HEK293T (cell line): Measurements from ENCODE around the gene SMOC2.

ENCODE experiments used
- CTCF ChIA-PET: fragments of 350-600 bp; formaldehyde crosslinking; extraction: SDS; loops from one replicate; lab custom pipeline; 2021; ENCODE audit warnings: antibody characterized with exemption, inconsistent platforms; lab: Yijun Ruan, JAX
- POLR2A ChIA-PET: fragments of 350-600 bp; formaldehyde crosslinking; extraction: SDS; loops from one replicate; lab custom pipeline; 2020; ENCODE audit warnings: antibody characterized with exemption, inconsistent platforms; lab: Yijun Ruan, JAX
- DNase-seq: peaks from one replicate; pipeline ENCODE4 v3.0.0; 2012; ENCODE audit warnings: mixed read lengths; ENCODE audit errors: extremely low spot score
- ARNT ChIP-seq: fragments of 450-650 bp; IDR thresholded peaks from 2 replicates; pipeline ENCODE4 v1.6.1; 2017; ENCODE audit warnings: mild to moderate bottlenecking
- BHLHE40 ChIP-seq: fragments of 450-650 bp; IDR thresholded peaks from 2 replicates; pipeline ENCODE4 v1.6.1; 2016; ENCODE audit warnings: mild to moderate bottlenecking, moderate library complexity, borderline replicate concordance
- CTBP1 ChIP-seq: fragments of 450-650 bp; IDR thresholded peaks from 2 replicates; pipeline ENCODE4 v1.6.1; 2016; ENCODE audit warnings: borderline replicate concordance
- ELF4 ChIP-seq: fragments of 450-650 bp; IDR thresholded peaks from 2 replicates; pipeline ENCODE4 v1.6.1; 2017; ENCODE audit warnings: antibody characterized with exemption
- FOXA1 ChIP-seq: fragments of 450-650 bp; IDR thresholded peaks from 2 replicates; pipeline ENCODE4 v1.6.1; 2016; ENCODE audit warnings: mild to moderate bottlenecking
- FOXK2 ChIP-seq: fragments of 450-650 bp; IDR thresholded peaks from 2 replicates; pipeline ENCODE4 v1.6.1; 2016; ENCODE audit warnings: mild to moderate bottlenecking
- FOXM1 ChIP-seq: fragments of 450-650 bp; IDR thresholded peaks from 2 replicates; pipeline ENCODE4 v1.6.1; 2017; ENCODE audit warnings: mild to moderate bottlenecking, borderline replicate concordance
- HDGF ChIP-seq: fragments of 450-650 bp; IDR thresholded peaks from 2 replicates; pipeline ENCODE4 v1.6.1; 2017; ENCODE audit warnings: antibody characterized with exemption, borderline replicate concordance
- L3MBTL2 ChIP-seq: fragments of 450-650 bp; conservative IDR thresholded peaks from 2 replicates; pipeline ENCODE4 v1.6.1; 2016; ENCODE audit warnings: mild to moderate bottlenecking
- LEF1 ChIP-seq: fragments of 450-650 bp; IDR thresholded peaks from 2 replicates; pipeline ENCODE4 v1.6.1; 2017; ENCODE audit warnings: mild to moderate bottlenecking, borderline replicate concordance
- NFRKB ChIP-seq: fragments of 450-650 bp; IDR thresholded peaks from 2 replicates; pipeline ENCODE4 v1.6.1; 2016; ENCODE audit warnings: mild to moderate bottlenecking, moderate library complexity
- PKNOX1 ChIP-seq: fragments of 450-650 bp; IDR thresholded peaks from 2 replicates; pipeline ENCODE4 v1.6.1; 2016
- SP1 ChIP-seq: fragments of 450-650 bp; IDR thresholded peaks from 2 replicates; pipeline ENCODE4 v1.6.1; 2017
- SUZ12 ChIP-seq: fragments of 450-650 bp; IDR thresholded peaks from 2 replicates; pipeline ENCODE4 v1.6.1; 2016; ENCODE audit warnings: mild to moderate bottlenecking
- TARDBP ChIP-seq: fragments of 450-650 bp; IDR thresholded peaks from 2 replicates; pipeline ENCODE4 v1.6.1; 2016
- ZNF384 ChIP-seq: fragments of 450-650 bp; IDR thresholded peaks from 2 replicates; pipeline ENCODE4 v1.6.1; 2016

Gene SMOC2

GRCh38 chr6:168584671-168585070 lies 143.7 kb downstream of the SMOC2 start:
- no peak for TF ChIP-seq FOXK2
- TF ChIP-seq SP1, result no peak
- no peak for TF ChIP-seq TARDBP
- TF ChIP-seq BHLHE40, result no peak
- TF ChIP-seq PKNOX1, result no peak
- TF ChIP-seq ELF4, result no peak
- TF ChIP-seq ARNT, result no peak
- TF ChIP-seq SUZ12, result no peak
- TF ChIP-seq HDGF, result no peak
- DNase-seq, result no peak
- ChIA-PET CTCF (interaction anchor here (0.6 kb wide), 1 partner anchor 24 kb away, joined by 5 read pairs; no protein-coding TSS in a partner anchor), POLR2A (no interaction called here)

- no peak for DNase-seq
- TF ChIP-seq SP1, result no peak
- TF ChIP-seq FOXA1, result no peak
- TF ChIP-seq LEF1, result no peak
- TF ChIP-seq FOXM1, result no peak
- TF ChIP-seq ELF4, result no peak
- no peak for TF ChIP-seq HDGF
- no peak for TF ChIP-seq NFRKB
- TF ChIP-seq PKNOX1, result no peak
- no peak for TF ChIP-seq L3MBTL2
- no peak for TF ChIP-seq TARDBP
- ChIA-PET POLR2A (no interaction called here), CTCF (interaction anchor here (0.6 kb wide), 1 partner anchor 23 kb away, joined by 5 read pairs; no protein-coding TSS in a partner anchor)
These were observed 144.5 kb downstream of the SMOC2 start for GRCh38 chr6:168585441-168585840.

- CTCF ChIA-PET, result no interaction called here
- DNase-seq, result no peak
- POLR2A ChIA-PET, result no interaction called here
These were observed 148.3 kb downstream of the SMOC2 start for GRCh38 chr6:168589275-168589674.

GRCh38 chr6:168590406-168590805 lies 149.4 kb downstream of the SMOC2 start:
- ChIA-PET POLR2A (no interaction called here), CTCF (no interaction called here)
- no peak for TF ChIP-seq NFRKB
- TF ChIP-seq FOXM1, result no peak
- no peak for TF ChIP-seq PKNOX1
- no peak for TF ChIP-seq SUZ12
- no peak for TF ChIP-seq FOXK2
- TF ChIP-seq ARNT, result no peak
- TF ChIP-seq CTBP1, result no peak
- TF ChIP-seq ELF4, result no peak
- no peak for DNase-seq

More at GRCh38 chr6:168589275-168589674, 148.3 kb downstream of the SMOC2 start:
- TF ChIP-seq L3MBTL2 (no peak), ARNT (no peak), FOXA1 (no peak), TARDBP (no peak), ZNF384 (no peak), NFRKB (no peak), CTBP1 (no peak)

GRCh38 chr6:168596344-168596743 lies 155.4 kb downstream of the SMOC2 start:
- TF ChIP-seq SUZ12 (no peak), TARDBP (no peak), CTBP1 (no peak), LEF1 (no peak), NFRKB (no peak), FOXM1 (no peak), FOXA1 (no peak), FOXK2 (no peak), L3MBTL2 (no peak), ELF4 (no peak), ZNF384 (no peak), BHLHE40 (no peak)
- ChIA-PET CTCF (no interaction called here), POLR2A (no interaction called here)
- no peak for DNase-seq

GRCh38 chr6:168597471-168597875 lies 156.5 kb downstream of the SMOC2 start:
- no peak for TF ChIP-seq FOXK2
- TF ChIP-seq SP1, result no peak
- TF ChIP-seq L3MBTL2, result no peak
- no peak for TF ChIP-seq LEF1
- no peak for TF ChIP-seq NFRKB
- TF ChIP-seq TARDBP, result no peak
- no peak for TF ChIP-seq ARNT
- TF ChIP-seq HDGF, result no peak
- TF ChIP-seq BHLHE40, result no peak
- no peak for TF ChIP-seq SUZ12
- TF ChIP-seq ZNF384, result no peak
- ChIA-PET POLR2A (no interaction called here), CTCF (no interaction called here)
- no peak for DNase-seq
